GM06990 (cell line): ENCODE results near the gene LRRC8A.

Experiments used
- DNase-seq: peaks from one replicate; pipeline ENCODE4 v3.0.0-alpha.2; 2011; ENCODE audit not compliant: insufficient read length; ENCODE audit errors: extremely low read depth
- H3K27me3 ChIP-seq: replicated peaks from 2 replicates; pipeline ENCODE4 v1.6.0; 2011; ENCODE audit warnings: low read length; ENCODE audit not compliant: control insufficient read depth, insufficient read depth
- H3K36me3 ChIP-seq: 2 replicates; pipeline ENCODE4 v1.5.1; 2011; ENCODE audit warnings: low read length; ENCODE audit not compliant: control insufficient read depth, insufficient read depth
- H3K4me3 ChIP-seq: replicated peaks from 2 replicates; pipeline ENCODE4 v1.5.1; 2011; ENCODE audit warnings: low read depth, mild to moderate bottlenecking, control low read depth, low read length
- TF ChIP-seq, protein P1 (sequence below): IDR thresholded peaks from 2 replicates; pipeline ENCODE4 v1.5.1; 2011; ENCODE audit warnings: low read length, control low read depth, mild to moderate bottlenecking, inconsistent platforms; ENCODE audit not compliant: insufficient read depth, poor library complexity, severe bottlenecking

Gene LRRC8A

DNA sequence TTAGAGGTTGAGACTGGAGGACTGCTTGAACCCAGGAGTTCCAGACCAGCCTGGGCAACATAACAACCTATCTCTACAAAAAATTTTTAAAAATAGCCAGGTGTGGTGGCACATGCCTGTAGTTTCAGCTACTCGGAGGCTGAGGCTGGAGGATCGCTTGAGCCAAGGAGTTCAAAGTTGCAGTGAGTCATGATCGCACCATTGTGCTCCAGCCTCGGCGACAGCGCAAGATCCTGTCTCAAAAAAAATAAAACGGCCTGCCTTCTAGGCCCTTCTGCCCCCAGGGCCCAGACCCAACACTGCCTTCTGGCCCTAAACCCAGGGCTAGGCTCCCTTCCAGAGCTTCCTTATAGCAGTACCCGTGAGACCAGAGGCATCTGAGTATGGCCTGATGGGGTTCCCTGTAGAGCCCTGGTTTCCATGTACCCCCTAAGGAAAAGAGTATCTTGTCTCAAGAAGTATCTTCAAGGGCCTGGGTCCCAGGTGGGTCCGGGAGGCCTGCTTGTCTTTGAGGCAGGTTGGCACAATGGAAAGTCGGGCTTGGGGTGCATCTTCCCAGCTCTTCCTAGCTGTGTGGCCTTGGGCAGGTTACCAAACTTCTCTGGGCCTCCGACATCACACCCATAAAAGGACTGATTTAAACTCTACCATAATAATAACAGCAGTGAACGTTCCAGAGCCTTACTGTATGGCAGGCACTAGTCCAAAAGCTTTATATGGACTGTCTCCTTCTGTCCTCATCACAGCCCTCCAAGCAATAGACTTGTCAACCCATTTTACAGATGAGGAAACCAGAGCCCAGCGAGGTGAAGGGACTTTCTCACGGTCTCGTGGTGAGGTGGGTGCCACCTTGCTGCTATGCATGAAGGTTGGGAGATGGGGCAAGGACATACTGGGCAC is 9.6 kb downstream of the LRRC8A start:
- no peak for DNase-seq
- Histone ChIP-seq H3K27me3 (no peaks in the 10 kb centered on the region), H3K36me3 (peaks cover 11% of the 10 kb centered on the region)

DNA sequence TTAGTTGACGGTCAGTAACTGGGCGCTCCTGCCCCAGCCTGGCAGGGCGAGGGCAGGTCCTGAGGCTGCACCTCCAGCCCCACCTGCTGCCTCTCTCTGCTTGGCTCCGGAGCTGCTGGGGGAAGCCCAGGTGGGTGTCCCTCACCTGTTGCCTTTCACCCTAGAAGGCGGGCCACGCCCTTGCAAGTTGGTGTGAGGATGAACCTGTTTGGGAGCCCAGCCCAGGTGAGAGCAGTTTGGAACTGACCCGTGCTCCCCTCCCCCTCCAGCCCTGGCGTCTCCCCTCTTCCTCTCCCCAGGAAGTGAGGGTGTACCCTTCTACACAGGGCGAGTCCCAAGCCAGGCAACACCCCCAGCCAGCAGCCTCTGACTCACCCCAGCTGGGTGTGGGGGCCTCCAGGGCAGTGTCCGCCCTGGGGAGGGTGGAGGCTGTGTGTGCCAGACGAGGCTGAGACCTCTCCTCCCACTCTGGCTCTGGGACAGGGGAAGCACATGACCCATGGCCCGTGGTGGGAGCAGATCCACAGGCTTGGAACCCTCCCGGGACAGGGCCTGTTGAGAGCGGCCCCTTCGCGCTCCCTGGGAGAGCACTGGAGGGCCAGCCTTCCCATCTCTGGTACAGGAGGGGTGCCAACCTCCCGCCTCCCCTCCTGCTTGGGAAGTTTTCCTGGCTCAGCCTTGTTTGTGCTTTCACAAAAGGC is 10.4 kb downstream of the LRRC8A start:
- H3K4me3 ChIP-seq = no peak overlapping the region
- H3K27me3 ChIP-seq = no peaks in the 10 kb centered on the region
- peaks cover 11% of the 10 kb centered on the region for H3K36me3 ChIP-seq
- DNase-seq = no peak
- TF ChIP-seq, protein P1, sequence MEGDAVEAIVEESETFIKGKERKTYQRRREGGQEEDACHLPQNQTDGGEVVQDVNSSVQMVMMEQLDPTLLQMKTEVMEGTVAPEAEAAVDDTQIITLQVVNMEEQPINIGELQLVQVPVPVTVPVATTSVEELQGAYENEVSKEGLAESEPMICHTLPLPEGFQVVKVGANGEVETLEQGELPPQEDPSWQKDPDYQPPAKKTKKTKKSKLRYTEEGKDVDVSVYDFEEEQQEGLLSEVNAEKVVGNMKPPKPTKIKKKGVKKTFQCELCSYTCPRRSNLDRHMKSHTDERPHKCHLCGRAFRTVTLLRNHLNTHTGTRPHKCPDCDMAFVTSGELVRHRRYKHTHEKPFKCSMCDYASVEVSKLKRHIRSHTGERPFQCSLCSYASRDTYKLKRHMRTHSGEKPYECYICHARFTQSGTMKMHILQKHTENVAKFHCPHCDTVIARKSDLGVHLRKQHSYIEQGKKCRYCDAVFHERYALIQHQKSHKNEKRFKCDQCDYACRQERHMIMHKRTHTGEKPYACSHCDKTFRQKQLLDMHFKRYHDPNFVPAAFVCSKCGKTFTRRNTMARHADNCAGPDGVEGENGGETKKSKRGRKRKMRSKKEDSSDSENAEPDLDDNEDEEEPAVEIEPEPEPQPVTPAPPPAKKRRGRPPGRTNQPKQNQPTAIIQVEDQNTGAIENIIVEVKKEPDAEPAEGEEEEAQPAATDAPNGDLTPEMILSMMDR = no peak

More for the DNA sequence above, 9.6 kb downstream of the LRRC8A start:
- TF ChIP-seq, protein P1 = no peak
- no peak overlapping the region for H3K4me3 ChIP-seq

DNA sequence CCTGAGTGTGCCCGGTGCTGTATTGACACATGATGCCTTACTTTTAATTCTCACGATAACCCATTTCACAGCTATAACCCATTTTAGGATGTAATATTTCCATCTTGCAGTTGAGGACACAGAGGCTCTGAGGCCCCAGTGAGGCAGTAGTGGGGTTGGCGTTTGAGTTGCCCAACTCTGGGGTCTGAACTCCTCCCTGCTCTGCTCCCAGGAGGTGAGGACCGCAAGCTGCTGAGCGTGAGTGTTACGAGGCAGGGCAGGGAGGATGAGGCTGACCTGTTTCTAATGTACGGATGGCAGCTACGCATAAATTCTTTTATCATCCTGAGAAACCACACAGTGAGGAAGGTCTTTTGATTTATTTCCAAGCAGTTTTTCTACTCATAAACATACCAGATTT is 11.4 kb downstream of the LRRC8A start:
- Histone ChIP-seq H3K4me3 (no peak overlapping the region), H3K36me3 (peaks cover 9% of the 10 kb centered on the region), H3K27me3 (no peaks in the 10 kb centered on the region)
- DNase-seq = no peak
- TF ChIP-seq, protein P1 = no peak

DNA sequence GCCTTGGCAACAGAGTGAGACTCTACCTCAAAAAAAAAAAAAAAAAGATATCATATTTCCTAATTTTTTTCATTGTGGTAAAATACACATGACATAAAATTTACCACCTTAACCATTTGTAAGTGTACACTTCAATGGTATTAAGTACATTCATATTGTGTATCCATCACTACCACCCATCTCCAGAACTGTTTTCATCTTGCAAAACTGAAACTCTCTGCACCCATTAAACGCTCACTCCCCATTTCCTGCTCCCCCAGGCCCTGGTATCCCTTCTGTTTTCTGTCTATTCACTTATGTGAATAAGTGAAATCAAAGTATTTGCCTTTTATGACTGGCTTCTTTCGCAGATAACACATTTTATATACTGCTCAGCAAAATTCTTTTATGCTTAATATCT is 12.8 kb downstream of the LRRC8A start:
- no peak for DNase-seq
- Histone ChIP-seq H3K4me3 (no peak overlapping the region), H3K36me3 (peaks cover 10% of the 10 kb centered on the region), H3K27me3 (no peaks in the 10 kb centered on the region)
- TF ChIP-seq, protein P1 = no peak

DNA sequence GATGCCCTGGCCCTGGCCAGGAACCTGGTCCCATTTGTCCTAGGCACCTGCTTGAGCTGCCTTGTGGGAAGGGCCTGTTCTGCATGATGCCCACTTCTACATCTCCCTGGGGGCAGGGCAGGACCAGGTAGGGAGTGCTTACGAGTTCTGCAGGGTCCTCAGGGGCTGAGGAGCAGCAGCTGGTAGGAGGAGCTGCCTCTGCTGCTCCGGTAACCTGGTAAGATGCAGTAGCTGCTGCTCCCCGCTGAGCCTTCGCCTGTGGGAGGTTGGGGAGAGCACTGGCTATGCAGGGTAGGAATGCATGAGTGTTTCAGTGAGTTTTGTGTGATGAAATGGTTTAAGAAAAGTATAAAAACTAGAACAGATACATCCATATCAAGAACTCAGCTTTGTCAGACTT is 13.6 kb downstream of the LRRC8A start:
- H3K4me3 ChIP-seq = no peak overlapping the region
- H3K36me3 ChIP-seq = peaks cover 8% of the 10 kb centered on the region
- no peak for DNase-seq
- H3K27me3 ChIP-seq = no peaks in the 10 kb centered on the region
- TF ChIP-seq, protein P1 = no peak
